ENCODE measurements around the gene SRSF12. TPM values are rescaled to one million over a fixed set of nuclear protein-coding genes. Genes with fewer than 3 reads are reported as not detected.
A peak's percentile ranks its signal among the peaks of the same experiment; 100 is the strongest.

Gene SRSF12
- total RNA-seq, 1 donor from 2014 or later, result 0.53 TPM

- Histone ChIP-seq H3K27ac (peak overlapping the region in 1 of 2 donors; percentile 98), H3K36me3 (peaks cover 0 to 4% of the 10 kb centered on the region in 2 donors), H3K9me3 (no peaks in the 10 kb centered on the region), H3K27me3 (no peaks in the 10 kb centered on the region), H3K4me1 (peaks cover 0 to 14% of the 10 kb centered on the region in 2 donors), H3K4me3 (no peak overlapping the region)
- DNase-seq (ENCODE audit: low spot score in 2 of 2), result no peak
- TF ChIP-seq, protein P1, sequence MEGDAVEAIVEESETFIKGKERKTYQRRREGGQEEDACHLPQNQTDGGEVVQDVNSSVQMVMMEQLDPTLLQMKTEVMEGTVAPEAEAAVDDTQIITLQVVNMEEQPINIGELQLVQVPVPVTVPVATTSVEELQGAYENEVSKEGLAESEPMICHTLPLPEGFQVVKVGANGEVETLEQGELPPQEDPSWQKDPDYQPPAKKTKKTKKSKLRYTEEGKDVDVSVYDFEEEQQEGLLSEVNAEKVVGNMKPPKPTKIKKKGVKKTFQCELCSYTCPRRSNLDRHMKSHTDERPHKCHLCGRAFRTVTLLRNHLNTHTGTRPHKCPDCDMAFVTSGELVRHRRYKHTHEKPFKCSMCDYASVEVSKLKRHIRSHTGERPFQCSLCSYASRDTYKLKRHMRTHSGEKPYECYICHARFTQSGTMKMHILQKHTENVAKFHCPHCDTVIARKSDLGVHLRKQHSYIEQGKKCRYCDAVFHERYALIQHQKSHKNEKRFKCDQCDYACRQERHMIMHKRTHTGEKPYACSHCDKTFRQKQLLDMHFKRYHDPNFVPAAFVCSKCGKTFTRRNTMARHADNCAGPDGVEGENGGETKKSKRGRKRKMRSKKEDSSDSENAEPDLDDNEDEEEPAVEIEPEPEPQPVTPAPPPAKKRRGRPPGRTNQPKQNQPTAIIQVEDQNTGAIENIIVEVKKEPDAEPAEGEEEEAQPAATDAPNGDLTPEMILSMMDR (IDR thresholded peaks at IDR 0.05), result no peak
- intact Hi-C loops (cut with DNase I), result no loop called here
Observed at GRCh38 chr6:89144354-89144906, 26.6 kb upstream of the SRSF12 start.

- Histone ChIP-seq H3K4me1 (peaks cover 0 to 17% of the 10 kb centered on the region in 2 donors), H3K9me3 (no peaks in the 10 kb centered on the region), H3K36me3 (no peaks in the 10 kb centered on the region), H3K27ac (peak overlapping the region; percentile 26 to 34), H3K27me3 (no peaks in the 10 kb centered on the region), H3K4me3 (no peak overlapping the region)
- no peak for DNase-seq (ENCODE audit: low spot score in 2 of 2)
- intact Hi-C loops (cut with DNase I), result no loop called here
- TF ChIP-seq, protein P1 (IDR thresholded peaks at IDR 0.05), result no peak
Observed at GRCh38 chr6:89140347-89141156, 22.7 kb upstream of the SRSF12 start.

DNA sequence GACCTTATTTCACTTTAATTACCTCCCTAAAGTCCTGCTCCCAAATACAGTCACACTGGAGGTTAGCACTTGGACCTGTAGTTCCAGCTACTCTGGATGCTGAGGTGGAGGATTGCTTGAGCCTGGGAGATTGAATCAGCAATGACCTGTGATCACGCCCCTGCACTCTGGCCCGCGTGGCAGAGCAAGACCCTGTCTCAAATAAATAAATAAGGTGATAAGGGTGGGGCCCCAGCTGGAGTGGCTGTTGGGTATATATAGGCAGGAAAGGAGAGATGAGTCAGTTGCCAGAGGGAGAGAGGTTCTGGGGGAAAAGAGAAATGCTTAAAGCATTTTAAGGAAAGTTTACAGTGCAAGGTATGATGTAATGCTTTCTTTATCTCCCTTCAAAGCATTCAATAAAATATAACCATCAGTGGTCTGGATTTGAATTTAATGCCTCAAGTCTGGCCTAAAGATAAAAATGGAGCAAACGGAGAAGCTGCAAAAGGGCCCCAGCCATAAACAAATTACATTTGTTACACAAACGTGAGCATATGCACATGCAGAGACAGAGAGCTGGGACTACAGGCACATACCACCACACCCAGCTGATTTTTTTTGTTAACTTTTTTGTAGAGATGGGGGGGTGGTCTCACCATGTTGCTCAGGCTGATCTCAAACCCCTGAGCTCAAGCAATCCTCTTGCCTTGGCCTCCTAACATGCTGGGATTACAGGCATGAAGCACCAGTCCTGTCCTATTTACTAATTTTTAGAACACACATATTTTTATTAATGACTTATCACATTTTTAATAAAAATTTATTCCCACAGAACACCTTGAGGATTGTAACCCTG, 21.9 kb upstream of the SRSF12 start:
- Histone ChIP-seq H3K4me3 (no peak overlapping the region), H3K36me3 (no peaks in the 10 kb centered on the region), H3K4me1 (peaks cover 0 to 12% of the 10 kb centered on the region in 2 donors), H3K9me3 (no peaks in the 10 kb centered on the region), H3K27me3 (no peaks in the 10 kb centered on the region), H3K27ac (peak overlapping the region in 1 of 2 donors; percentile 26)
- intact Hi-C loops (cut with DNase I), result no loop called here
- TF ChIP-seq, protein P1 (IDR thresholded peaks at IDR 0.05), result no peak
- DNase-seq (ENCODE audit: low spot score in 2 of 2), result no peak

- Histone ChIP-seq H3K4me1 (peaks cover 0 to 10% of the 10 kb centered on the region in 2 donors), H3K36me3 (no peaks in the 10 kb centered on the region), H3K4me3 (no peak overlapping the region), H3K27ac (no peak overlapping the region), H3K27me3 (no peaks in the 10 kb centered on the region), H3K9me3 (no peaks in the 10 kb centered on the region)
- no peak for DNase-seq (ENCODE audit: low spot score in 2 of 2)
- intact Hi-C loops (cut with DNase I), result no loop called here
- TF ChIP-seq, protein P1 (IDR thresholded peaks at IDR 0.05), result no peak
Observed at GRCh38 chr6:89138173-89138572, 20.3 kb upstream of the SRSF12 start.

- peaks cover 0 to 7% of the 10 kb centered on the region in 2 donors for H3K4me1 ChIP-seq
- H3K27me3 ChIP-seq, result no peaks in the 10 kb centered on the region
- no peaks in the 10 kb centered on the region for H3K9me3 ChIP-seq
- TF ChIP-seq, protein P1 (IDR thresholded peaks at IDR 0.05), result no peak
- H3K27ac ChIP-seq, result no peak overlapping the region
- intact Hi-C loops (cut with DNase I), result no loop called here
- H3K36me3 ChIP-seq, result no peaks in the 10 kb centered on the region
- H3K4me3 ChIP-seq, result no peak overlapping the region
- DNase-seq (ENCODE audit: low spot score in 2 of 2), result no peak
Observed at GRCh38 chr6:89134723-89135122, 16.9 kb upstream of the SRSF12 start.

All from ascending aorta (tissue), 2 donors.